Keratinocyte (primary cell): ENCODE data around the gene CFAP58. TPM values are rescaled to one million over a fixed set of nuclear protein-coding genes. Genes with fewer than 3 reads are reported as not detected.

Experiments used
- DNase-seq: peaks from one replicate; pipeline ENCODE4 v3.0.0-alpha.2; 2011; ENCODE audit warnings: low read depth, missing footprints, low spot score
- FAIRE-seq: peaks from 2 replicates; lab custom pipeline; 2011; peaks lifted over from hg19 to GRCh38; lab: Jason Lieb, UNC
- H2AFZ ChIP-seq: 2 replicates; pipeline ENCODE4 v1.6.0; 2012; ENCODE audit warnings: low read length, control low read depth, inconsistent platforms; ENCODE audit not compliant: control insufficient read depth
- H3K27ac ChIP-seq: 2 replicates; pipeline ENCODE4 v1.5.1; 2011; ENCODE audit warnings: low read length; ENCODE audit not compliant: control insufficient read depth, insufficient read depth
- H3K27me3 ChIP-seq: 3 replicates; pipeline ENCODE4 v1.6.0; 2011; ENCODE audit warnings: low read length; ENCODE audit not compliant: control insufficient read depth, insufficient read depth; ENCODE audit errors: extremely low read depth
- H3K36me3 ChIP-seq, 2 experiments: 2 replicates in 1 of 2; 3 replicates in 1 of 2; pipeline ENCODE4 v1.5.1; 2011; ENCODE audit warnings: low read length in 2 of 2, mild to moderate bottlenecking in 1 of 2; ENCODE audit not compliant: control insufficient read depth in 2 of 2, insufficient read depth in 2 of 2; ENCODE audit errors: extremely low read depth in 1 of 2
- H3K4me1 ChIP-seq: 3 replicates; pipeline ENCODE4 v1.5.1; 2011; ENCODE audit warnings: low read length; ENCODE audit not compliant: control insufficient read depth, insufficient read depth; ENCODE audit errors: extremely low read depth
- H3K4me2 ChIP-seq: 3 replicates; pipeline ENCODE4 v1.6.0; 2011; ENCODE audit warnings: low read depth, low read length; ENCODE audit not compliant: control insufficient read depth, insufficient read depth; ENCODE audit errors: extremely low read depth
- H3K4me3 ChIP-seq, 3 experiments: fragments of 200-600 bp in 1 of 3; sonication (generic) in 1 of 3; 2 replicates in 2 of 3; 3 replicates in 1 of 3; pipeline ENCODE4 v1.5.1; 2011 to 2016; ENCODE audit warnings: low read length in 3 of 3, mild to moderate bottlenecking in 3 of 3, control low read depth in 2 of 3, inconsistent platforms in 1 of 3, low read depth in 1 of 3, mixed read lengths in 1 of 3, mixed run types in 1 of 3, moderate library complexity in 1 of 3; ENCODE audit not compliant: control insufficient read depth in 2 of 3, insufficient read depth in 2 of 3; ENCODE audit errors: extremely low read depth in 1 of 3
- H3K79me2 ChIP-seq: 2 replicates; pipeline ENCODE4 v1.6.0; 2012; ENCODE audit warnings: low read length; ENCODE audit not compliant: control insufficient read depth, insufficient read depth
- H3K9ac ChIP-seq: 3 replicates; pipeline ENCODE4 v1.6.0; 2011; ENCODE audit warnings: low read length; ENCODE audit not compliant: control insufficient read depth, insufficient read depth; ENCODE audit errors: extremely low read depth
- H3K9me1 ChIP-seq: 3 replicates; pipeline ENCODE4 v1.6.0; 2011; ENCODE audit warnings: low read length; ENCODE audit not compliant: control insufficient read depth, insufficient read depth; ENCODE audit errors: extremely low read depth
- H3K9me3 ChIP-seq: 2 replicates; pipeline ENCODE4 v1.5.1; 2012; ENCODE audit warnings: low read depth, low read length; ENCODE audit not compliant: control insufficient read depth
- H4K20me1 ChIP-seq: 3 replicates; pipeline ENCODE4 v1.6.0; 2011; ENCODE audit warnings: low read length; ENCODE audit not compliant: control insufficient read depth, insufficient read depth; ENCODE audit errors: extremely low read depth
- EZH2 ChIP-seq: IDR thresholded peaks from one replicate; pipeline ENCODE4 v1.6.1; 2012; ENCODE audit warnings: inconsistent platforms, mild to moderate bottlenecking, low read length, moderate library complexity
- dilution Hi-C: fragments of 300-500 bp; cut with MboI; formaldehyde crosslinking; loops from one replicate; pipeline ENCODE4 v1.7.0; 2020; ENCODE audit warnings: low sequenced_read_pairs; ENCODE audit not compliant: extremely low pct_ligation_motif_present
- polyA plus RNA-seq, 5 experiments: library from polyadenylated mRNA; depleted of rRNA in 3 of 5; stranded (reverse) in 3 of 5; stranded (forward) in 1 of 5; unstranded in 1 of 5; fragments of >200 nt; gene quantifications; 1 replicate in 1 of 5; 2 replicates in 3 of 5; 3 replicates in 1 of 5; pipeline versions ENCODE4 v1.2.1 to v1.2.3, GENCODE V29; 2011 to 2012; ENCODE audit warnings: missing spikeins in 2 of 5, low read depth in 1 of 5, low replicate concordance in 1 of 5
- TF ChIP-seq, protein P1 (sequence below), 3 experiments: IDR thresholded peaks in 1 of 3; conservative IDR thresholded peaks in 1 of 3; optimal IDR thresholded peaks in 1 of 3; 2 replicates in 2 of 3; 3 replicates in 1 of 3; pipeline versions ENCODE3 to v1.5.1; 2011; ENCODE audit warnings: low read length in 3 of 3, mild to moderate bottlenecking in 3 of 3, moderate library complexity in 2 of 3, control low read depth in 1 of 3, inconsistent platforms in 1 of 3; ENCODE audit not compliant: insufficient read depth in 2 of 3; ENCODE audit errors: extremely low read depth in 1 of 3

CFAP58 gene
- polyA plus RNA-seq, 1 donor (not counting 4 experiments of a cell fraction or from before 2014, with no cell fraction given) = 2.3 TPM

DNA sequence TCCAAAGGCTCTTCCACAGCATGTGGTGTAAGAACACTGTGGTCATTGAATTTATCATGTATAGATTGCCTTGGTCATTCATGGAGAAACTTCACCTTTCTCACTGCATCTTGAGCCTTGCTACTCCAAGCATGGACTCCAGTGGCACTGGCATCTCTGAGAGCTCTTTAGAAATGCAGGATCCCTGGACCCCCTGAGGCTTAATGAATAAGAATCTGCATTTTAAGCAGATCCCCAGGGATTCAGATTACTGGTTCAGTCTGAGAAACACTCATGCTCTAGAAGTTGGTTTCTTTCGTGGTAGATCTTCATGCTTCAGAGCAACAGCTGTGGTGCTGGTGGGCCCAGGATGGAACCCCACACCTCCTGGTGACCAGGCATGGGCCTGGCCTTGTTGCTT lies 63.2 kb downstream of the CFAP58 start:
- no peak for DNase-seq
- peak; percentile 41 for FAIRE-seq
- no peaks in the 10 kb centered on the region for H3K27me3 ChIP-seq
- H3K36me3 ChIP-seq = no peaks in the 10 kb centered on the region
- TF ChIP-seq, protein P1, sequence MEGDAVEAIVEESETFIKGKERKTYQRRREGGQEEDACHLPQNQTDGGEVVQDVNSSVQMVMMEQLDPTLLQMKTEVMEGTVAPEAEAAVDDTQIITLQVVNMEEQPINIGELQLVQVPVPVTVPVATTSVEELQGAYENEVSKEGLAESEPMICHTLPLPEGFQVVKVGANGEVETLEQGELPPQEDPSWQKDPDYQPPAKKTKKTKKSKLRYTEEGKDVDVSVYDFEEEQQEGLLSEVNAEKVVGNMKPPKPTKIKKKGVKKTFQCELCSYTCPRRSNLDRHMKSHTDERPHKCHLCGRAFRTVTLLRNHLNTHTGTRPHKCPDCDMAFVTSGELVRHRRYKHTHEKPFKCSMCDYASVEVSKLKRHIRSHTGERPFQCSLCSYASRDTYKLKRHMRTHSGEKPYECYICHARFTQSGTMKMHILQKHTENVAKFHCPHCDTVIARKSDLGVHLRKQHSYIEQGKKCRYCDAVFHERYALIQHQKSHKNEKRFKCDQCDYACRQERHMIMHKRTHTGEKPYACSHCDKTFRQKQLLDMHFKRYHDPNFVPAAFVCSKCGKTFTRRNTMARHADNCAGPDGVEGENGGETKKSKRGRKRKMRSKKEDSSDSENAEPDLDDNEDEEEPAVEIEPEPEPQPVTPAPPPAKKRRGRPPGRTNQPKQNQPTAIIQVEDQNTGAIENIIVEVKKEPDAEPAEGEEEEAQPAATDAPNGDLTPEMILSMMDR (optimal IDR thresholded peaks at IDR 0.05 in 1 of 3, IDR thresholded peaks at IDR 0.05 in 1 of 3, conservative IDR thresholded peaks at IDR 0.05 in 1 of 3; ENCODE audit: extremely low read depth in 1 of 3, insufficient read depth in 2 of 3, low read length in 3 of 3) = no peak
- no peak for TF ChIP-seq EZH2
- H3K9me3 ChIP-seq = no peaks in the 10 kb centered on the region
- no peaks in the 10 kb centered on the region for H3K79me2 ChIP-seq
- H3K9me1 ChIP-seq = no peaks in the 10 kb centered on the region
- H3K9ac ChIP-seq = no peak overlapping the region
- H3K4me3 ChIP-seq = no peak overlapping the region
- no peaks in the 10 kb centered on the region for H4K20me1 ChIP-seq
- H3K4me2 ChIP-seq = no peak overlapping the region
- dilution Hi-C loops = loop anchor here (25.0 kb wide), 1 partner anchor 170 kb away; no protein-coding TSS in a partner anchor
- H2AFZ ChIP-seq = no peak overlapping the region
- no peak overlapping the region for H3K27ac ChIP-seq
- peaks cover 23% of the 10 kb centered on the region for H3K4me1 ChIP-seq

DNA sequence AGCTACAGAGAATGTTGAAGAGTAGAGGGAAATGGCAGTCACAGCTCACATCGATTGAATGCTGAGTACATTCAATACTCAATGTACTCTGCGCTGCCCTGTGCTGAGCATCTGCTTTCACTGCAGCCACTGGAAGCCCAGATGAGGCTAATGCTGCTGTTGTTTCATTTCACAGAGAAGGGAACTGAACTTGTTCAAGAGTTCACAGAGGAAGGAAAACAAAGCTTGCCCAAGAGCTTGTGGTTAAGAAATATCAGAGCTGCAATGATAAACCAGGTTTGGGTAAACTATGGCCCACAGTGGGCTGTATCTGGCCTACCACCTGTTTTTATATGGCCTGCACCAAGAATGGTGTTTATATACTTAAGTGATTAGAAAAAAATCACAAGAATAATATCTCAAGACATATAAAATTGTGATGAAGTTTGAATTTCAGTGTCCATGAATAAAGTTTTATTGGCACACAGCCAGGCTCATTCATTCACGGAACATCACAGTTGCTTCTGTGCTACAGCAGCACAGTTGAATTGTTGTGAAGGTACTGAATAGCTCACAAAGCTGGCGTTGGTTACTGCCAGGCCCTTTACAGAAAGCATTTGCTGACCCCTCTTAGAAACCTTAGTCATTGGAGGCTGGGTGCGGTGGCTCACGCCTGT lies 64.1 kb downstream of the CFAP58 start:
- Histone ChIP-seq H4K20me1 (no peaks in the 10 kb centered on the region), H3K4me2 (no peak overlapping the region), H3K27ac (no peak overlapping the region), H3K9me1 (no peaks in the 10 kb centered on the region), H3K9ac (no peak overlapping the region), H3K36me3 (no peaks in the 10 kb centered on the region), H3K4me3 (no peak overlapping the region), H3K9me3 (no peaks in the 10 kb centered on the region), H3K4me1 (peaks cover 23% of the 10 kb centered on the region), H3K27me3 (no peaks in the 10 kb centered on the region), H2AFZ (no peak overlapping the region), H3K79me2 (no peaks in the 10 kb centered on the region)
- DNase-seq (no peak), FAIRE-seq (no peak)
- dilution Hi-C loops = loop anchor here (25.0 kb wide), 1 partner anchor 170 kb away; no protein-coding TSS in a partner anchor
- TF ChIP-seq EZH2 = no peak
- TF ChIP-seq, protein P1 (optimal IDR thresholded peaks at IDR 0.05 in 1 of 3, IDR thresholded peaks at IDR 0.05 in 1 of 3, conservative IDR thresholded peaks at IDR 0.05 in 1 of 3; ENCODE audit: extremely low read depth in 1 of 3, insufficient read depth in 2 of 3, low read length in 3 of 3) = no peak
